Ovary (tissue), 3 donors: ENCODE results near the gene CD276.

Experiments
- CTCF ChIP-seq, 3 donors: fragments of 450-650 bp in 2 of 3; fragments of 200-600 bp in 1 of 3; IDR thresholded peaks; one replicate each; pipeline versions ENCODE4 v1.5.1 to v1.8.0; 2016 to 2022; ENCODE audit warnings: antibody characterized with exemption in 3 of 3, mild to moderate bottlenecking in 1 of 3
- EP300 ChIP-seq: sonication (generic); formaldehyde crosslinking; IDR thresholded peaks from one replicate; pipeline ENCODE4 v1.6.1; 2017; ENCODE audit warnings: antibody characterized with exemption
- POLR2A ChIP-seq: fragments of 450-650 bp; IDR thresholded peaks from one replicate; pipeline ENCODE4 v1.6.1; 2017; ENCODE audit warnings: antibody characterized with exemption, mild to moderate bottlenecking, moderate library complexity
- donor health status: DM: no; HTN: no; CAD: no.

- TF ChIP-seq CTCF (IDR thresholded peaks at IDR 0.05) (no peak), POLR2A (no peak), EP300 (no peak)
These were observed 60.9 kb downstream of the CD276 start for GRCh38 chr15:73745073-73745472.
